NCI-H2196 treated with DMSO at 0.1 percent for 48 hours (cell line): Measurements from ENCODE around the gene STAB2.
"Not testable (repeated sequence)": the region's sequence is repeated elsewhere in the genome, so short reads cannot be mapped to it uniquely, and the experiment has no call there.

Experiments
- DNase-seq: peaks from one replicate; lab custom pipeline; 2025; ENCODE audit not compliant: unreplicated experiment; lab: John Stamatoyannopoulos, UW

STAB2 gene

GRCh38 chr12:103642240-103642864 lies 55.3 kb downstream of the STAB2 start:
- no peak for DNase-seq

GRCh38 chr12:103645202-103645601 lies 58.1 kb downstream of the STAB2 start:
- DNase-seq = no peak

GRCh38 chr12:103647267-103647666 lies 60.2 kb downstream of the STAB2 start:
- DNase-seq = no peak

GRCh38 chr12:103652808-103653207 lies 65.7 kb downstream of the STAB2 start:
- no peak for DNase-seq

- not testable (repeated sequence) for DNase-seq
Measured at GRCh38 chr12:103653568-103654173, 66.6 kb downstream of the STAB2 start.

- DNase-seq = no peak
Measured at GRCh38 chr12:103654816-103655215, 67.7 kb downstream of the STAB2 start.

GRCh38 chr12:103656291-103656690 lies 69.2 kb downstream of the STAB2 start:
- DNase-seq = no peak

- no peak for DNase-seq
Measured at GRCh38 chr12:103657331-103657730, 70.3 kb downstream of the STAB2 start.

- no peak for DNase-seq
Measured at GRCh38 chr12:103664626-103665025, 77.6 kb downstream of the STAB2 start.

GRCh38 chr12:103665971-103666370 lies 78.9 kb downstream of the STAB2 start:
- DNase-seq = no peak

- no peak for DNase-seq
Measured at GRCh38 chr12:103667125-103667524, 80.1 kb downstream of the STAB2 start.

GRCh38 chr12:103668520-103668919 lies 81.4 kb downstream of the STAB2 start:
- no peak for DNase-seq

GRCh38 chr12:103671367-103671766 lies 84.3 kb downstream of the STAB2 start:
- no peak for DNase-seq

GRCh38 chr12:103672401-103673119 lies 85.5 kb downstream of the STAB2 start:
- no peak for DNase-seq

GRCh38 chr12:103673487-103673886 lies 86.4 kb downstream of the STAB2 start:
- DNase-seq = no peak

GRCh38 chr12:103673891-103674375 lies 86.9 kb downstream of the STAB2 start:
- DNase-seq = no peak

- DNase-seq = no peak
Measured at GRCh38 chr12:103676893-103677292, 89.8 kb downstream of the STAB2 start.

GRCh38 chr12:103677341-103677740 lies 90.3 kb downstream of the STAB2 start:
- no peak for DNase-seq

GRCh38 chr12:103677905-103678304 lies 90.8 kb downstream of the STAB2 start:
- no peak for DNase-seq

- DNase-seq = no peak
Measured at GRCh38 chr12:103679421-103680170, 92.5 kb downstream of the STAB2 start.

GRCh38 chr12:103680591-103681141 lies 93.6 kb downstream of the STAB2 start:
- DNase-seq = peak; percentile 40
